Peyer's patch (tissue), 4 donors: ENCODE measurements around the gene FEZ2. TPM values are rescaled to one million over a fixed set of nuclear protein-coding genes. Genes with fewer than 3 reads are reported as not detected.

Experiments used
- DNase-seq, 3 donors: peaks; one replicate each; pipeline ENCODE4 v3.0.0-alpha.2; 2017 to 2019
- H3K27ac ChIP-seq, 4 donors: fragments of 200-600 bp; sonication (generic); one replicate each; pipeline ENCODE4 v1.5.1; 2016 to 2019
- H3K27me3 ChIP-seq, 2 donors: fragments of 200-600 bp; sonication (generic); one replicate each; pipeline ENCODE4 v1.5.1; 2019
- H3K36me3 ChIP-seq, 3 donors: fragments of 200-600 bp; sonication (generic); one replicate each; pipeline ENCODE4 v1.5.1; 2016 to 2019
- H3K4me1 ChIP-seq, 4 donors: fragments of 200-600 bp; sonication (generic); one replicate each; pipeline ENCODE4 v1.5.1; 2016 to 2019
- H3K4me3 ChIP-seq, 4 donors: fragments of 200-600 bp; sonication (generic); 1 replicate in 3 of 4; 2 replicates in 1 of 4; pipeline ENCODE4 v1.5.1; 2016 to 2019; ENCODE audit warnings: mild to moderate bottlenecking in 1 of 4
- H3K9me3 ChIP-seq, 4 donors: fragments of 200-600 bp; sonication (generic); one replicate each; pipeline ENCODE4 v1.5.1; 2016 to 2019; ENCODE audit warnings: mild to moderate bottlenecking in 1 of 4
- CTCF ChIP-seq, 6 experiments: fragments of 450-650 bp in 4 of 6; fragments of 200-600 bp in 2 of 6; sonication (generic) in 1 of 6; IDR thresholded peaks; one replicate each; pipeline ENCODE4 v1.5.1; 2017 to 2019; ENCODE audit warnings: antibody characterized with exemption in 6 of 6, mild to moderate bottlenecking in 3 of 6, moderate library complexity in 1 of 6
- POLR2A ChIP-seq, 2 donors: fragments of 450-650 bp; IDR thresholded peaks; one replicate each; pipeline ENCODE4 v1.5.1; 2017; ENCODE audit warnings: antibody characterized with exemption in 2 of 2, mild to moderate bottlenecking in 2 of 2, moderate library complexity in 2 of 2
- total RNA-seq, 4 donors: library from RNA; depleted of rRNA; stranded (reverse); fragments of >200 nt; gene quantifications; one replicate each; pipeline ENCODE4 v1.1.0, GENCODE V29; 2016

The FEZ2 gene
- total RNA-seq, 4 donors from 2014 or later: 53.4 to 97.4 (median 64.4) TPM

- Histone ChIP-seq H3K4me3 (no peak overlapping the region), H3K36me3 (peaks cover 0 to 74% (median 0%) of the 10 kb centered on the region in 3 donors), H3K9me3 (no peaks in the 10 kb centered on the region), H3K4me1 (no peaks in the 10 kb centered on the region), H3K27me3 (no peaks in the 10 kb centered on the region), H3K27ac (no peak overlapping the region)
- TF ChIP-seq POLR2A (IDR thresholded peaks at IDR 0.05): no peak
- TF ChIP-seq CTCF (IDR thresholded peaks at IDR 0.05): no peak
- no peak for DNase-seq
Measured at GRCh38 chr2:36577884-36578283, 20.1 kb downstream of the FEZ2 start.

DNA sequence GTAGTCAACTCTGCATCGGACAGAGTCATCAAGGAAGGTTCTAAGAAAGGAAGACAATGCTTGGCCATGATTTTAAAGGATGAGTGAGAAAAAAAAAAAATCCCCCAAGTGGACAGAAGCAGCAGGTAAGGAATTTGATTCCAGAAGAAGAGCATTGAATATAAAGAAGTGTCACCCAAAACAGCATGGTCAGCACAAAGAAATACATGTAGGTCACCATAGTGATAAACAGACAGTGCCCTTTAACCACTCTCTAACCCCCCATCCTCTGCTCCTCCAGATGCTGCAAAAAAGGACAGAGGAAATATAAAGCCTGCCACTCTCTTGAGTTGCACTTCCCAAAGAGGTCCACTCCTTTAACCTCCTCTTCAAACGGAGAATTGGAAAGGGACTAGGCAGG, 23.4 kb downstream of the FEZ2 start:
- TF ChIP-seq CTCF (IDR thresholded peaks at IDR 0.05) (no peak), POLR2A (IDR thresholded peaks at IDR 0.05) (no peak)
- Histone ChIP-seq H3K4me1 (no peaks in the 10 kb centered on the region), H3K36me3 (peaks cover 0 to 55% (median 0%) of the 10 kb centered on the region in 3 donors), H3K27ac (no peak overlapping the region), H3K4me3 (no peak overlapping the region), H3K27me3 (no peaks in the 10 kb centered on the region), H3K9me3 (no peaks in the 10 kb centered on the region)
- DNase-seq: no peak

DNA sequence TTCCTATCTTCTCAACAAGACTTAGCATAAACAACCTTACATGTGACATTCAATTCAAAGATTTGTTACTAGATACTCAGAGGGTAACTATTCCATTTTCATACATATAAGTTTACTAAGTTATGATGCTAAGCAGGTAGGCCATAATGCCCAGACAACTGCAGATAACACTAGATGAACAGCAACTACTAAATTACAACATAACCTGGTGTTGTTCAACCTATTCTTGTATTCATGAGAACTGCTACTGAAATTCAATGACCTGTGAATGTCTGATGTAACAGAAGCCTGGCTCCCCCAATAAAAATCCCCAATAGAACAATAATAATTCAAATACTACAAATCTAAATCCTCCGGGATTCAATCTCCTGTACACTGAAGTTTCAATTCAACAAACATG, 24.8 kb downstream of the FEZ2 start:
- Histone ChIP-seq H3K4me3 (no peak overlapping the region), H3K9me3 (no peaks in the 10 kb centered on the region)

DNA sequence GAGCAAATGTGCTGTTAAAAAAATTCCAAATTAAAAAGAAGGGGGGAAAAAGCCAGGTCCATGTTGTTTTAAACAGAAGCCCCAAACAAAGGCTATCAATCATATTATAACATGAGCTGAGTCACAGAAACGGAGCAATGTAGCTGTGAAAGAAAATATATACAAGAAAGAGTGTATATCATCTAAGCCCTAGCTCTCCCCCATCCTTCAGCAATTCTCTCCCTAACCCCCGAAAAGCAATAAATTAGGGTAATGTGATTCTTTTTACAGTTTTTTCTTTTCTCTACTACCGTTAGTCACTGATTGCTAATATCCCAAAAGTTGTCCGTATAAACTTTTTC, 25.3 kb downstream of the FEZ2 start:
- no peak for DNase-seq

More for the DNA sequence above, 24.8 kb downstream of the FEZ2 start:
- H3K36me3 ChIP-seq: peaks cover 0 to 41% (median 0%) of the 10 kb centered on the region in 3 donors
- no peaks in the 10 kb centered on the region for H3K27me3 ChIP-seq
- DNase-seq: no peak
- TF ChIP-seq POLR2A (IDR thresholded peaks at IDR 0.05): no peak
- TF ChIP-seq CTCF (IDR thresholded peaks at IDR 0.05): no peak
- H3K27ac ChIP-seq: no peak overlapping the region
- no peaks in the 10 kb centered on the region for H3K4me1 ChIP-seq

DNA sequence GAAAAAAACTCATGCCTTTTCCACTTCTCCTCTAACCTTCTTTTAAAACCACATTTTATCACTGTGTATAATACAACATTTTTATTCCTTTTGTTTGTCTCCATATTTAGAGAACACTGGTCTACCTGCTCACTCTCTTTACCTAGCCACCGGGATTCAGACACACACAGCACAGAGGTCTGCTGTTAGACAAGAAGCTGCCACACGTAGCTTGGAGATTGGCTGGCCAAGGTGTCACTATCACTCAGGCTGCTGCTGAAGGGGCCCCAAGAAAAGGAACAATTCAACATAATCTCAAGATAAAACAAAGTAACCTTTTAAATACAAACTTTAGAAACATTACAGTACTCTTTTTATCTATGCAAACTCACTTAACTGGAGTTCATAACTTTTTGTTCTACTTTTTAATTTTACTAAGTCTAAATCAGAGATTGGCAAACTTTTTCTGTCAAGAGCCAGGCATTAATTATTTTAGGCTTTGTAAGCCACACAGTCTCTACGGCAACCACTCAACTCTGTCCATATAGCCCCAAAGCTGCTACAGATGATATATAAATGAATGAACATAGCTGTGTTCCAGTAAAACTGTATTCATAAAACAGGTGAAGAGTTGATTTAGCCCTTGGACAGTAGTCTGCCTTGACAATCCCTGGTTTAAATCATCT, 25.8 kb downstream of the FEZ2 start:
- TF ChIP-seq CTCF (IDR thresholded peaks at IDR 0.05): no peak
- no peak for TF ChIP-seq POLR2A (IDR thresholded peaks at IDR 0.05)
- H3K4me3 ChIP-seq: no peak overlapping the region
- DNase-seq: no peak
- no peaks in the 10 kb centered on the region for H3K9me3 ChIP-seq
- H3K27ac ChIP-seq: no peak overlapping the region
- H3K4me1 ChIP-seq: no peaks in the 10 kb centered on the region
- H3K27me3 ChIP-seq: no peaks in the 10 kb centered on the region
- peaks cover 0 to 31% (median 0%) of the 10 kb centered on the region in 3 donors for H3K36me3 ChIP-seq

More for the DNA sequence above, 25.3 kb downstream of the FEZ2 start:
- TF ChIP-seq CTCF (IDR thresholded peaks at IDR 0.05): no peak
- TF ChIP-seq POLR2A (IDR thresholded peaks at IDR 0.05): no peak
- no peaks in the 10 kb centered on the region for H3K4me1 ChIP-seq
- H3K4me3 ChIP-seq: no peak overlapping the region
- no peak overlapping the region for H3K27ac ChIP-seq
- no peaks in the 10 kb centered on the region for H3K27me3 ChIP-seq
- peaks cover 0 to 36% (median 0%) of the 10 kb centered on the region in 3 donors for H3K36me3 ChIP-seq
- no peaks in the 10 kb centered on the region for H3K9me3 ChIP-seq
